Astrocyte (in vitro differentiated cells and primary cell): ENCODE data around the gene DCX. TPM values are rescaled to one million over a fixed set of nuclear protein-coding genes. Genes with fewer than 3 reads are reported as not detected.

Experiments
- DNase-seq: peaks from one replicate; pipeline ENCODE4 v3.0.0-alpha.2; 2010; ENCODE audit warnings: low read depth
- FAIRE-seq: peaks from 2 replicates; lab custom pipeline; 2011; peaks lifted over from hg19 to GRCh38; lab: Jason Lieb, UNC
- H2AFZ ChIP-seq: 2 replicates; pipeline ENCODE4 v1.6.0; 2012; ENCODE audit warnings: low read depth, low read length, inconsistent platforms
- H3K27ac ChIP-seq: 2 replicates; pipeline ENCODE4 v1.5.1; 2011; ENCODE audit warnings: low read depth, low read length, inconsistent platforms
- H3K27me3 ChIP-seq: 2 replicates; pipeline ENCODE4 v1.6.0; 2011; ENCODE audit warnings: low read length, inconsistent platforms; ENCODE audit not compliant: insufficient read depth
- H3K36me3 ChIP-seq: 2 replicates; pipeline ENCODE4 v1.5.1; 2011; ENCODE audit warnings: low read length, inconsistent platforms; ENCODE audit not compliant: insufficient read depth
- H3K4me1 ChIP-seq: 2 replicates; pipeline ENCODE4 v1.5.1; 2011; ENCODE audit warnings: low read length, inconsistent platforms; ENCODE audit not compliant: insufficient read depth
- H3K4me2 ChIP-seq: 2 replicates; pipeline ENCODE4 v1.6.0; 2012; ENCODE audit warnings: low read length, inconsistent platforms
- H3K4me3 ChIP-seq: 2 replicates; pipeline ENCODE4 v1.5.1; 2011; ENCODE audit warnings: low read depth, mild to moderate bottlenecking, low read length, inconsistent platforms; ENCODE audit not compliant: insufficient read depth
- H3K79me2 ChIP-seq: 2 replicates; pipeline ENCODE4 v1.6.0; 2012; ENCODE audit warnings: mild to moderate bottlenecking, low read length, inconsistent platforms; ENCODE audit not compliant: insufficient read depth
- H3K9ac ChIP-seq: 2 replicates; pipeline ENCODE4 v1.6.0; 2012; ENCODE audit warnings: mild to moderate bottlenecking, low read length, inconsistent platforms
- H3K9me3 ChIP-seq: 2 replicates; pipeline ENCODE4 v1.5.1; 2012; ENCODE audit warnings: low read depth, mild to moderate bottlenecking, low read length, inconsistent platforms; ENCODE audit not compliant: insufficient read depth
- H4K20me1 ChIP-seq: 2 replicates; pipeline ENCODE4 v1.6.0; 2012; ENCODE audit warnings: low read length, inconsistent platforms; ENCODE audit not compliant: insufficient read depth
- H3K27ac Mint-ChIP-seq: one replicate; pipeline ENCODE4 v1.8.0; 2021; ENCODE audit warnings: mild to moderate bottlenecking, mixed read lengths; ENCODE audit not compliant: unreplicated experiment
- H3K27me3 Mint-ChIP-seq: one replicate; pipeline ENCODE4 v1.8.0; 2021; ENCODE audit warnings: low read depth, mixed read lengths; ENCODE audit not compliant: unreplicated experiment
- H3K36me3 Mint-ChIP-seq: one replicate; pipeline ENCODE4 v1.8.0; 2021; ENCODE audit warnings: low read depth, mixed read lengths; ENCODE audit not compliant: unreplicated experiment
- H3K4me1 Mint-ChIP-seq: one replicate; pipeline ENCODE4 v1.8.0; 2021; ENCODE audit warnings: low read depth, mixed read lengths; ENCODE audit not compliant: unreplicated experiment
- H3K4me3 Mint-ChIP-seq: one replicate; pipeline ENCODE4 v1.8.0; 2021; ENCODE audit warnings: mild to moderate bottlenecking, moderate library complexity, mixed read lengths; ENCODE audit not compliant: unreplicated experiment
- H3K9me3 Mint-ChIP-seq: one replicate; pipeline ENCODE4 v1.8.0; 2021; ENCODE audit warnings: mild to moderate bottlenecking, mixed read lengths; ENCODE audit not compliant: unreplicated experiment
- CTCF ChIP-seq: IDR thresholded peaks from 2 replicates; pipeline ENCODE4 v1.5.1; 2011; ENCODE audit warnings: low read depth, mild to moderate bottlenecking, inconsistent platforms, low read length, moderate library complexity; ENCODE audit not compliant: insufficient read depth
- EZH2 ChIP-seq: IDR thresholded peaks from 2 replicates; pipeline ENCODE4 v1.6.1; 2012; ENCODE audit warnings: mild to moderate bottlenecking, low read length, inconsistent platforms; ENCODE audit not compliant: insufficient read depth
- total RNA-seq: library from RNA; stranded (reverse); gene quantifications from 2 replicates; pipeline ENCODE4 v1.2.1, GENCODE V29; 2021

The DCX gene
- total RNA-seq, 1 donor from 2014 or later, result 2.4 TPM

GRCh38 chrX:111360839-111361238, 51.2 kb downstream of the DCX start:
- FAIRE-seq, result no peak
- Histone ChIP-seq H3K9ac (no peak overlapping the region), H3K4me2 (no peak overlapping the region), H3K27ac (no peak overlapping the region), H2AFZ (no peak overlapping the region), H3K27me3 (no peaks in the 10 kb centered on the region), H3K4me1 (no peaks in the 10 kb centered on the region), H3K9me3 (no peaks in the 10 kb centered on the region), H3K79me2 (no peaks in the 10 kb centered on the region), H4K20me1 (no peaks in the 10 kb centered on the region), H3K36me3 (no peaks in the 10 kb centered on the region), H3K4me3 (no peak overlapping the region)
- no peaks in the 10 kb centered on the region for H3K36me3 Mint-ChIP-seq
- TF ChIP-seq EZH2 (no peak), CTCF (no peak)
- no peaks in the 10 kb centered on the region for H3K9me3 Mint-ChIP-seq
- H3K27ac Mint-ChIP-seq, result no peak overlapping the region
- H3K4me1 Mint-ChIP-seq, result peaks cover 2% of the 10 kb centered on the region
- H3K4me3 Mint-ChIP-seq, result no peak overlapping the region
- no peak for DNase-seq
- no peaks in the 10 kb centered on the region for H3K27me3 Mint-ChIP-seq

- Mint-ChIP-seq H3K9me3 (no peaks in the 10 kb centered on the region), H3K27me3 (no peaks in the 10 kb centered on the region), H3K4me1 (peaks cover 16% of the 10 kb centered on the region), H3K27ac (no peak overlapping the region), H3K4me3 (no peak overlapping the region), H3K36me3 (no peaks in the 10 kb centered on the region)
- Histone ChIP-seq H4K20me1 (no peaks in the 10 kb centered on the region), H3K4me3 (no peak overlapping the region), H2AFZ (no peak overlapping the region), H3K4me1 (no peaks in the 10 kb centered on the region), H3K36me3 (no peaks in the 10 kb centered on the region), H3K79me2 (no peaks in the 10 kb centered on the region), H3K27ac (no peak overlapping the region), H3K4me2 (no peak overlapping the region), H3K9me3 (no peaks in the 10 kb centered on the region), H3K9ac (no peak overlapping the region), H3K27me3 (no peaks in the 10 kb centered on the region)
- FAIRE-seq (peak; percentile 67), DNase-seq (no peak)
- TF ChIP-seq EZH2 (no peak), CTCF (no peak)
Observed at GRCh38 chrX:111355523-111356115, 56.4 kb downstream of the DCX start.

- H3K9me3 Mint-ChIP-seq, result no peaks in the 10 kb centered on the region
Observed at GRCh38 chrX:111354496-111354895, 57.5 kb downstream of the DCX start.

More at GRCh38 chrX:111354496-111354895, 57.5 kb downstream of the DCX start:
- H3K9me3 ChIP-seq, result no peaks in the 10 kb centered on the region
- H3K4me3 Mint-ChIP-seq, result no peak overlapping the region
- FAIRE-seq, result peak; percentile 17
- H3K4me1 ChIP-seq, result no peaks in the 10 kb centered on the region
- no peaks in the 10 kb centered on the region for H3K36me3 ChIP-seq
- TF ChIP-seq EZH2 (no peak), CTCF (no peak)
- no peak overlapping the region for H3K27ac Mint-ChIP-seq
- no peak overlapping the region for H3K4me2 ChIP-seq
- H3K79me2 ChIP-seq, result no peaks in the 10 kb centered on the region
- H3K27me3 Mint-ChIP-seq, result no peaks in the 10 kb centered on the region
- no peaks in the 10 kb centered on the region for H3K27me3 ChIP-seq
- H3K36me3 Mint-ChIP-seq, result no peaks in the 10 kb centered on the region
- no peak overlapping the region for H2AFZ ChIP-seq
- peaks cover 16% of the 10 kb centered on the region for H3K4me1 Mint-ChIP-seq
- H4K20me1 ChIP-seq, result no peaks in the 10 kb centered on the region
- no peak overlapping the region for H3K27ac ChIP-seq
- DNase-seq, result no peak
- H3K4me3 ChIP-seq, result no peak overlapping the region
- no peak overlapping the region for H3K9ac ChIP-seq
